H1 (cell line): ENCODE measurements around the gene CDH1. TPM values are rescaled to one million over a fixed set of nuclear protein-coding genes. Genes with fewer than 3 reads are reported as not detected.
A peak's percentile ranks its signal among the peaks of the same experiment; 100 is the strongest.

Source experiments
- CBX5 ChIP-seq: fragments of 300-800, 300-1000 bp; sonication (generic); IDR thresholded peaks from 2 replicates; pipeline ENCODE4 v1.7.1; 2016; ENCODE audit warnings: antibody characterized with exemption, low read length, low read depth
- CHD2 ChIP-seq: IDR thresholded peaks from 2 replicates; pipeline ENCODE4 v1.6.1; 2012; ENCODE audit warnings: low read length, improper control_type of control experiment
- EGR1 ChIP-seq: IDR thresholded peaks from 2 replicates; pipeline ENCODE4 v1.6.1; 2011; ENCODE audit warnings: low read depth, low read length, borderline replicate concordance
- EP300 ChIP-seq, 2 experiments: IDR thresholded peaks; 1 replicate in 1 of 2; 2 replicates in 1 of 2; pipeline ENCODE4 v1.6.1; 2011 to 2012; ENCODE audit warnings: low read depth in 2 of 2, low read length in 2 of 2, mild to moderate bottlenecking in 2 of 2, borderline replicate concordance in 1 of 2, inconsistent platforms in 1 of 2, moderate library complexity in 1 of 2
- HDAC2 ChIP-seq, 2 experiments: fragments of 300-600 bp in 1 of 2; sonication (generic) in 1 of 2; IDR thresholded peaks; 2 replicates each; pipeline ENCODE4 v1.6.1; 2011 to 2012; ENCODE audit warnings: low read depth in 2 of 2, low read length in 2 of 2, mild to moderate bottlenecking in 2 of 2, moderate library complexity in 2 of 2, borderline replicate concordance in 1 of 2, inconsistent platforms in 1 of 2
- KDM1A ChIP-seq: fragments of 200-600, 300-600 bp; sonication (generic); IDR thresholded peaks from 2 replicates; pipeline ENCODE4 v1.7.1; 2016; ENCODE audit warnings: mild to moderate bottlenecking, low read length, borderline replicate concordance
- RFX5 ChIP-seq: IDR thresholded peaks from 2 replicates; pipeline ENCODE4 v1.6.1; 2011; ENCODE audit warnings: low read depth, low read length, improper control_type of control experiment, borderline replicate concordance
- SIN3A ChIP-seq, 2 experiments: IDR thresholded peaks in 1 of 2; conservative IDR thresholded peaks in 1 of 2; 2 replicates each; pipeline ENCODE4 v1.6.1; 2011 to 2012; ENCODE audit warnings: low read length in 2 of 2, improper control_type of control experiment in 1 of 2, low read depth in 1 of 2, mild to moderate bottlenecking in 1 of 2
- SIX5 ChIP-seq: IDR thresholded peaks from 2 replicates; pipeline ENCODE4 v1.6.1; 2011; ENCODE audit warnings: mild to moderate bottlenecking, low read depth, low read length
- TBP ChIP-seq: IDR thresholded peaks from 2 replicates; pipeline ENCODE4 v1.6.1; 2011; ENCODE audit warnings: low read depth, low read length, improper control_type of control experiment
- ZNF274 ChIP-seq: IDR thresholded peaks from 2 replicates; pipeline ENCODE4 v1.7.0; 2012; ENCODE audit warnings: low read length, borderline replicate concordance; ENCODE audit errors: extremely low read depth
- polyA plus RNA-seq, 7 experiments: library from polyadenylated mRNA; depleted of rRNA in 3 of 7; stranded (reverse) in 5 of 7; unstranded in 2 of 7; fragments of >200 nt in 5 of 7; fragments of 200-250 nt in 2 of 7; gene quantifications; 1 replicate in 5 of 7; 2 replicates in 1 of 7; 4 replicates in 1 of 7; pipeline versions ENCODE4 v1.2.1 to v1.2.3, GENCODE V29; 2011 to 2013; ENCODE audit warnings: missing spikeins in 2 of 7, mixed read lengths in 2 of 7
- total RNA-seq: library from RNA; stranded (reverse); fragmentation: NEBNext Ultra II Directional; extraction: Animal tissue kit (Norgen Biotek cat#: 25700); gene quantifications from 2 replicates; pipeline ENCODE4 v1.2.1, GENCODE V29; 2021
- TF ChIP-seq, protein P1 (sequence below): IDR thresholded peaks from 2 replicates; pipeline ENCODE4 v1.6.1; 2012; ENCODE audit warnings: inconsistent platforms

The CDH1 gene
- total and polyA plus RNA-seq, 2 of the 8 experiments (the other 6 are each of a cell fraction or from before 2014, with no cell fraction given), result 133 to 265 TPM

GRCh38 chr16:68762996-68763756 lies 26.1 kb downstream of the CDH1 start (continued):
- TF ChIP-seq SIN3A (conservative IDR thresholded peaks at IDR 0.05 in 1 of 2, IDR thresholded peaks at IDR 0.05 in 1 of 2; ENCODE audit: low read depth in 1 of 2, low read length in 2 of 2) (0 out of 4 replicates have a peak, but pooled peaks of 1 of the 2 experiments have one; percentile 72), EP300 (IDR thresholded peaks at IDR 0.05; ENCODE audit: borderline replicate concordance in 1 of 2, low read depth in 2 of 2, low read length in 2 of 2) (peak in 1 of 2 experiments; percentile 38; a peak in 1 of 3 replicates), KDM1A (peak; percentile 100), EGR1 (peak; percentile 74; the same call in 1 of the 2 replicates), CHD2 (no peak), RFX5 (no peak), TBP (0 out of 2 replicates have a peak, but pooled peaks have one; percentile 22), SIX5 (no peak), ZNF274 (no peak), CBX5 (no peak), HDAC2 (IDR thresholded peaks at IDR 0.05; ENCODE audit: borderline replicate concordance in 1 of 2, low read depth in 2 of 2, low read length in 2 of 2) (peak; percentile 71 to 99; a peak in 2 of 4 replicates)
- TF ChIP-seq, protein P1, sequence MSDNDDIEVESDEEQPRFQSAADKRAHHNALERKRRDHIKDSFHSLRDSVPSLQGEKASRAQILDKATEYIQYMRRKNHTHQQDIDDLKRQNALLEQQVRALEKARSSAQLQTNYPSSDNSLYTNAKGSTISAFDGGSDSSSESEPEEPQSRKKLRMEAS, result 0 out of 2 replicates have a peak, but pooled peaks have one; percentile 5
